ENCODE data around the gene CDK3. TPM values are rescaled to one million over a fixed set of nuclear protein-coding genes. Genes with fewer than 3 reads are reported as not detected.

Gene CDK3
- total and polyA plus RNA-seq, 2 of the 4 experiments (the other 2 are of a cell fraction) = 0.72 to 8.8 TPM

GRCh38 chr17:76048711-76049110 is 48.1 kb downstream of the CDK3 start:
- DNase-seq (peak; percentile 16), ATAC-seq (ENCODE audit: low read depth) (no peak)
- Histone ChIP-seq H2BK15ac (ENCODE audit: low read depth, low read length) (no peak overlapping the region), H3K4me2 (ENCODE audit: low read depth, low read length) (no peak overlapping the region), H4K20me1 (ENCODE audit: insufficient read depth, low read length) (peaks cover 24% of the 10 kb centered on the region), H2BK120ac (ENCODE audit: low read depth, low read length) (no peak overlapping the region), H4K8ac (ENCODE audit: low read depth in 2 of 2, low read length in 2 of 2) (no peak overlapping the region), H4K91ac (ENCODE audit: insufficient read depth, low read depth, low read length) (no peak overlapping the region), H4K5ac (ENCODE audit: low read depth, low read length) (no peak overlapping the region), H3K18ac (ENCODE audit: low read depth, low read length) (no peak overlapping the region), H3K9ac (ENCODE audit: low read depth, low read length) (no peak overlapping the region), H3K56ac (ENCODE audit: extremely low read depth, insufficient read depth, low read length) (no peak overlapping the region), H3K4ac (ENCODE audit: low read depth, low read length) (no peak overlapping the region), H2AK5ac (ENCODE audit: low read depth, low read length) (no peak overlapping the region), H3K27me3 (ENCODE audit: control insufficient read depth, insufficient read depth, low read length) (no peaks in the 10 kb centered on the region), H3K23ac (ENCODE audit: low read depth, low read length) (no peak overlapping the region), H3K4me3 (ENCODE audit: insufficient read depth, low read depth, low read length) (no peak overlapping the region), H2AK9ac (replicated peaks; ENCODE audit: low read depth, low read length, poor library complexity) (no peak overlapping the region), H3K79me1 (ENCODE audit: low read depth in 1 of 2, low read length in 2 of 2) (peaks cover 11 to 63% of the 10 kb centered on the region in 2 experiments; a peak in 3 of 4 replicates), H3K9me1 (ENCODE audit: insufficient read depth, low read length) (peaks cover 16% of the 10 kb centered on the region), H2AFZ (replicated peaks; ENCODE audit: low read length, poor library complexity) (no peak overlapping the region), H2BK5ac (ENCODE audit: low read depth, low read length, poor library complexity, severe bottlenecking) (no peak overlapping the region), H3K14ac (replicated peaks; ENCODE audit: low read depth, low read length) (no peak overlapping the region), H2BK20ac (ENCODE audit: low read depth, low read length) (no peak overlapping the region), H3K4me1 (ENCODE audit: control insufficient read depth, insufficient read depth, low read length) (no peaks in the 10 kb centered on the region; the same call in 1 of the 2 replicates), H3K9me3 (ENCODE audit: control insufficient read depth, insufficient read depth, low read length) (no peaks in the 10 kb centered on the region), H3K36me3 (ENCODE audit: control insufficient read depth, insufficient read depth, low read length) (peaks cover 68% of the 10 kb centered on the region), H3K27ac (ENCODE audit: insufficient read depth, low read length) (no peak overlapping the region)
- BruUV-seq (replicated peaks) = no TSS peak
- in situ Hi-C loops (cut with MboI; ENCODE audit: low sequenced_read_pairs) = no loop called here
- dilution Hi-C loops (cut with HindIII; ENCODE audit: low sequenced_read_pairs, unreplicated experiment) = no loop called here
- POLR2A ChIA-PET (ENCODE audit: unreplicated experiment) = no interaction called here
- intact Hi-C loops (cut with micrococcal nuclease) = no loop called here
- no peak for TF ChIP-seq USF2 (IDR thresholded peaks at IDR 0.05; ENCODE audit: low read depth, low read length)
- TF ChIP-seq FOS (IDR thresholded peaks at IDR 0.05; ENCODE audit: low read depth, low read length) = no peak
- TF ChIP-seq MAFK (IDR thresholded peaks at IDR 0.05; ENCODE audit: low read depth, low read length) = no peak
- no peak for TF ChIP-seq NFE2L2 (IDR thresholded peaks at IDR 0.05; ENCODE audit: low read depth, low read length)
- no peak for TF ChIP-seq RCOR1 (IDR thresholded peaks at IDR 0.05; ENCODE audit: insufficient replicate concordance, low read length)
- TF ChIP-seq, protein P1, sequence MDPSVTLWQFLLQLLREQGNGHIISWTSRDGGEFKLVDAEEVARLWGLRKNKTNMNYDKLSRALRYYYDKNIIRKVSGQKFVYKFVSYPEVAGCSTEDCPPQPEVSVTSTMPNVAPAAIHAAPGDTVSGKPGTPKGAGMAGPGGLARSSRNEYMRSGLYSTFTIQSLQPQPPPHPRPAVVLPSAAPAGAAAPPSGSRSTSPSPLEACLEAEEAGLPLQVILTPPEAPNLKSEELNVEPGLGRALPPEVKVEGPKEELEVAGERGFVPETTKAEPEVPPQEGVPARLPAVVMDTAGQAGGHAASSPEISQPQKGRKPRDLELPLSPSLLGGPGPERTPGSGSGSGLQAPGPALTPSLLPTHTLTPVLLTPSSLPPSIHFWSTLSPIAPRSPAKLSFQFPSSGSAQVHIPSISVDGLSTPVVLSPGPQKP (IDR thresholded peaks at IDR 0.05; ENCODE audit: borderline replicate concordance, low read depth, low read length) = no peak
- no peak for TF ChIP-seq POLR2A (IDR thresholded peaks at IDR 0.05; ENCODE audit: low read depth, low read length)
- no peak for TF ChIP-seq MAZ (IDR thresholded peaks at IDR 0.05; ENCODE audit: borderline replicate concordance, low read depth, low read length)
- no peak for TF ChIP-seq CHD1 (IDR thresholded peaks at IDR 0.05; ENCODE audit: low read depth, low read length)
- TF ChIP-seq SMC3 (IDR thresholded peaks at IDR 0.05; ENCODE audit: low read depth, low read length) = no peak
- no peak for TF ChIP-seq RAD21 (IDR thresholded peaks at IDR 0.05; ENCODE audit: low read length)
- no peak for TF ChIP-seq CEBPB (IDR thresholded peaks at IDR 0.05; ENCODE audit: low read depth, low read length)
- no peak for TF ChIP-seq MXI1 (IDR thresholded peaks at IDR 0.05; ENCODE audit: borderline replicate concordance, low read depth, low read length)
- no peak for TF ChIP-seq CTCF (conservative IDR thresholded peaks at IDR 0.05; ENCODE audit: low read depth, low read length)
- TF ChIP-seq RFX5 (IDR thresholded peaks at IDR 0.05; ENCODE audit: low read depth, low read length) = no peak
- TF ChIP-seq BHLHE40 (IDR thresholded peaks at IDR 0.05; ENCODE audit: low read depth, low read length) = no peak
- CTCF ChIA-PET = no interaction called here
- WGBS, 2 experiments (ENCODE audit: extremely low coverage in 2 of 2, insufficient read length in 1 of 2) = 88% methylated on average over 4 of the region's 9 CpGs; no CpG with 5 or more reads in 1 of the 2 experiments

All from IMR-90 (cell line).